ENCODE results near the gene CEP126. TPM values are rescaled to one million over a fixed set of nuclear protein-coding genes. Genes with fewer than 3 reads are reported as not detected.

Gene CEP126
- total RNA-seq, 1 experiment from 2014 or later, result 2.0 TPM

DNA sequence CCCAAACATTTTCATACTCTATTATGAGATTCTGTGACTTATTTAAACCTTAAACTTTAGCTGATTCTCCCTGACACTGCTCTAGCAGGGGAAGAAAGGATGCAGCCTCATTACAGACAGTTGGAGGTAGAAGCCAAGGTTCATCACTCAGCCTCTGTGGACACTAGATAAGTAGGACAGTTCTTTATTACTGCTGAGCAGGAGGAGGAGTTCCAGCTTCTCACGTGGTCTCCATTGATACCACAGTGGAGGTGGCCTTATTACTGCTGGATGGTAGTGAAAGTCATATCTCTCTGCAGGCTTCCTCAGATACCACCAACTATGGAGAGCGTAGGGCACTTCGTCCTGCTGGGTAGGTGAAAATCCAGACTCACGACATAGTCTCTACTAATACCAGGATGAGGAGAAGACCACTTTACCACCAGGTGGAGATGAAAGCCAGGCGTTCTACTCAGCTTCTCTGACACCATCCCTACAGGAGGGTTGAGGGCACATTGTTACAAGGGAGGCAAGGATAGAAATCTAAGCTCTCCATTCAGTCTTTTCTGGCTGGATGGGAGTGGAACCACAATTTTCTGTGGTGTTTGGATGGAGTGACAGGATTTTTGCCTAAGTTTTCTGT is 14.6 kb downstream of the CEP126 start:
- H3K9ac ChIP-seq (ENCODE audit: low read length), result no peak overlapping the region
- H3K27me3 ChIP-seq (ENCODE audit: insufficient read depth, low read length), result no peaks in the 10 kb centered on the region
- H4K20me1 ChIP-seq (ENCODE audit: insufficient read depth), result no peaks in the 10 kb centered on the region
- BruUV-seq (replicated peaks), result no TSS peak
- intact Hi-C loops (cut with micrococcal nuclease), result no loop called here
- no peaks in the 10 kb centered on the region for H3K9me2 ChIP-seq (ENCODE audit: insufficient read depth)
- H3K4me1 ChIP-seq (ENCODE audit: control insufficient read depth in 1 of 2, insufficient read depth in 2 of 2, low read length in 2 of 2), result no peaks in the 10 kb centered on the region
- POLR2A ChIA-PET, result no interaction called here
- no peaks in the 10 kb centered on the region for H3K9me3 ChIP-seq (ENCODE audit: control insufficient read depth in 1 of 2, insufficient read depth in 1 of 2, low read depth in 1 of 2, low read length in 2 of 2)
- CTCF ChIA-PET, result no interaction called here
- no peaks in the 10 kb centered on the region for H3K79me2 ChIP-seq (ENCODE audit: insufficient read depth, low read length)
- TF ChIP-seq CBX3 (IDR thresholded peaks at IDR 0.05; ENCODE audit: low read depth) (no peak), SP1 (IDR thresholded peaks at IDR 0.05; ENCODE audit: low read depth) (no peak), RAD21 (IDR thresholded peaks at IDR 0.05; ENCODE audit: low read depth) (no peak), EZH2 (IDR thresholded peaks at IDR 0.05) (no peak), YY1 (IDR thresholded peaks at IDR 0.05; ENCODE audit: extremely low read depth, insufficient replicate concordance, low read depth, low read length) (no peak), FOSL1 (IDR thresholded peaks at IDR 0.05; ENCODE audit: low read depth) (no peak), ZFX (IDR thresholded peaks at IDR 0.05) (no peak), ELF1 (IDR thresholded peaks at IDR 0.05; ENCODE audit: borderline replicate concordance, low read depth) (no peak)
- ATAC-seq (no peak), DNase-seq (ENCODE audit: low read depth, low spot score) (no peak)
- no peaks in the 10 kb centered on the region for H3K36me3 ChIP-seq (ENCODE audit: control insufficient read depth in 1 of 2, insufficient read depth in 2 of 2, low read length in 2 of 2)
- RAD21 ChIA-PET (ENCODE audit: low non-redundant PET in 1 of 2, low total read pairs in 2 of 2, uncharacterized antibody in 2 of 2, unreplicated experiment in 2 of 2), result no interaction called here
- H3K4me3 ChIP-seq (replicated peaks in 1 of 2; ENCODE audit: low read depth in 1 of 2, low read length in 2 of 2), result no peak overlapping the region
- H3K27ac ChIP-seq (ENCODE audit: low read depth, low read length), result no peak overlapping the region
- H2AFZ ChIP-seq (ENCODE audit: low read depth, low read length, poor library complexity, severe bottlenecking), result no peak overlapping the region
- no peak overlapping the region for H3K4me2 ChIP-seq (ENCODE audit: low read length)

- Histone ChIP-seq H3K36me3 (ENCODE audit: control insufficient read depth in 1 of 2, insufficient read depth in 2 of 2, low read length in 2 of 2) (no peaks in the 10 kb centered on the region), H3K4me3 (replicated peaks in 1 of 2; ENCODE audit: low read depth in 1 of 2, low read length in 2 of 2) (no peak overlapping the region), H3K27ac (ENCODE audit: low read depth, low read length) (no peak overlapping the region), H3K9ac (ENCODE audit: low read length) (no peak overlapping the region), H2AFZ (ENCODE audit: low read depth, low read length, poor library complexity, severe bottlenecking) (no peak overlapping the region), H3K9me3 (ENCODE audit: control insufficient read depth in 1 of 2, insufficient read depth in 1 of 2, low read depth in 1 of 2, low read length in 2 of 2) (no peaks in the 10 kb centered on the region), H4K20me1 (ENCODE audit: insufficient read depth) (no peaks in the 10 kb centered on the region), H3K4me2 (ENCODE audit: low read length) (no peak overlapping the region), H3K79me2 (ENCODE audit: insufficient read depth, low read length) (no peaks in the 10 kb centered on the region), H3K9me2 (ENCODE audit: insufficient read depth) (no peaks in the 10 kb centered on the region), H3K4me1 (ENCODE audit: control insufficient read depth in 1 of 2, insufficient read depth in 2 of 2, low read length in 2 of 2) (no peaks in the 10 kb centered on the region), H3K27me3 (ENCODE audit: insufficient read depth, low read length) (no peaks in the 10 kb centered on the region)
- intact Hi-C loops (cut with micrococcal nuclease), result no loop called here
- DNase-seq (ENCODE audit: low read depth, low spot score) (no peak), ATAC-seq (no peak)
- ChIA-PET POLR2A (no interaction called here), CTCF (no interaction called here), RAD21 (ENCODE audit: low non-redundant PET in 1 of 2, low total read pairs in 2 of 2, uncharacterized antibody in 2 of 2, unreplicated experiment in 2 of 2) (no interaction called here)
- BruUV-seq (replicated peaks), result no TSS peak
- TF ChIP-seq POLR2AphosphoS5 (IDR thresholded peaks at IDR 0.05; ENCODE audit: low read depth, low read length) (no peak), EGR1 (IDR thresholded peaks at IDR 0.05; ENCODE audit: low read depth) (no peak), ZFX (IDR thresholded peaks at IDR 0.05) (no peak), CTCF (IDR thresholded peaks at IDR 0.05 in 2 of 3, conservative IDR thresholded peaks at IDR 0.05 in 1 of 3; ENCODE audit: borderline replicate concordance in 1 of 3, insufficient read depth in 1 of 3, low read depth in 2 of 3, low read length in 2 of 3) (no peak), FOSL1 (IDR thresholded peaks at IDR 0.05; ENCODE audit: low read depth) (no peak), RAD21 (IDR thresholded peaks at IDR 0.05; ENCODE audit: low read depth) (no peak), SP1 (IDR thresholded peaks at IDR 0.05; ENCODE audit: low read depth) (no peak), CBX3 (IDR thresholded peaks at IDR 0.05; ENCODE audit: low read depth) (no peak)
- TF ChIP-seq, protein P1, sequence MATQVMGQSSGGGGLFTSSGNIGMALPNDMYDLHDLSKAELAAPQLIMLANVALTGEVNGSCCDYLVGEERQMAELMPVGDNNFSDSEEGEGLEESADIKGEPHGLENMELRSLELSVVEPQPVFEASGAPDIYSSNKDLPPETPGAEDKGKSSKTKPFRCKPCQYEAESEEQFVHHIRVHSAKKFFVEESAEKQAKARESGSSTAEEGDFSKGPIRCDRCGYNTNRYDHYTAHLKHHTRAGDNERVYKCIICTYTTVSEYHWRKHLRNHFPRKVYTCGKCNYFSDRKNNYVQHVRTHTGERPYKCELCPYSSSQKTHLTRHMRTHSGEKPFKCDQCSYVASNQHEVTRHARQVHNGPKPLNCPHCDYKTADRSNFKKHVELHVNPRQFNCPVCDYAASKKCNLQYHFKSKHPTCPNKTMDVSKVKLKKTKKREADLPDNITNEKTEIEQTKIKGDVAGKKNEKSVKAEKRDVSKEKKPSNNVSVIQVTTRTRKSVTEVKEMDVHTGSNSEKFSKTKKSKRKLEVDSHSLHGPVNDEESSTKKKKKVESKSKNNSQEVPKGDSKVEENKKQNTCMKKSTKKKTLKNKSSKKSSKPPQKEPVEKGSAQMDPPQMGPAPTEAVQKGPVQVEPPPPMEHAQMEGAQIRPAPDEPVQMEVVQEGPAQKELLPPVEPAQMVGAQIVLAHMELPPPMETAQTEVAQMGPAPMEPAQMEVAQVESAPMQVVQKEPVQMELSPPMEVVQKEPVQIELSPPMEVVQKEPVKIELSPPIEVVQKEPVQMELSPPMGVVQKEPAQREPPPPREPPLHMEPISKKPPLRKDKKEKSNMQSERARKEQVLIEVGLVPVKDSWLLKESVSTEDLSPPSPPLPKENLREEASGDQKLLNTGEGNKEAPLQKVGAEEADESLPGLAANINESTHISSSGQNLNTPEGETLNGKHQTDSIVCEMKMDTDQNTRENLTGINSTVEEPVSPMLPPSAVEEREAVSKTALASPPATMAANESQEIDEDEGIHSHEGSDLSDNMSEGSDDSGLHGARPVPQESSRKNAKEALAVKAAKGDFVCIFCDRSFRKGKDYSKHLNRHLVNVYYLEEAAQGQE (IDR thresholded peaks at IDR 0.05; ENCODE audit: low read depth), result no peak
Observed at GRCh38 chr11:101931692-101932091, 16.9 kb downstream of the CEP126 start.
